SIG-M5 treated with dmso at 0.1 percent for 504 hours (cell line): ENCODE results near the gene BARX1.
"Not testable (repeated sequence)": the region's sequence is repeated elsewhere in the genome, so short reads cannot be mapped to it uniquely, and the experiment has no call there.

Experiments used
- DNase-seq: peaks from one replicate; lab custom pipeline; 2025; ENCODE audit not compliant: unreplicated experiment; lab: John Stamatoyannopoulos, UW

Gene BARX1

GRCh38 chr9:93967020-93967803 is 12.1 kb upstream of the BARX1 start:
- no peak for DNase-seq

- DNase-seq, result no peak
These were observed 10.8 kb upstream of the BARX1 start for GRCh38 chr9:93965830-93966577.

- DNase-seq, result no peak
These were observed 9.5 kb upstream of the BARX1 start for GRCh38 chr9:93964685-93965084.

- DNase-seq, result no peak
These were observed 8.8 kb upstream of the BARX1 start for GRCh38 chr9:93963969-93964368.

GRCh38 chr9:93963489-93963888 is 8.3 kb upstream of the BARX1 start:
- DNase-seq, result not testable (repeated sequence)

GRCh38 chr9:93962561-93963440 is 7.6 kb upstream of the BARX1 start:
- DNase-seq, result peak; percentile 85

- no peak for DNase-seq
These were observed 6.9 kb upstream of the BARX1 start for GRCh38 chr9:93962017-93962416.

- DNase-seq, result no peak
These were observed 6.1 kb upstream of the BARX1 start for GRCh38 chr9:93960971-93961841.

- no peak for DNase-seq
These were observed 5.2 kb upstream of the BARX1 start for GRCh38 chr9:93960221-93960970.

GRCh38 chr9:93959739-93960154 is 4.6 kb upstream of the BARX1 start:
- DNase-seq, result no peak

- DNase-seq, result peak; percentile 64
These were observed 3.9 kb upstream of the BARX1 start for GRCh38 chr9:93958819-93959682.

- no peak for DNase-seq
These were observed 3.1 kb upstream of the BARX1 start for GRCh38 chr9:93958121-93958818.

- no peak for DNase-seq
These were observed 1.0 kb upstream of the BARX1 start for GRCh38 chr9:93955981-93956784.

GRCh38 chr9:93954434-93955061 is 607 bp downstream of the BARX1 start:
- DNase-seq, result no peak

- no peak for DNase-seq
These were observed 1.4 kb downstream of the BARX1 start for GRCh38 chr9:93953496-93954433.
